T-helper 22 cell (primary cell): ENCODE results near the gene ZCRB1.
"Not testable (repeated sequence)": the region's sequence is repeated elsewhere in the genome, so short reads cannot be mapped to it uniquely, and the experiment has no call there.

Source experiments
- DNase-seq: peaks from one replicate; pipeline ENCODE4 v3.0.0-alpha.2; 2020; ENCODE audit warnings: low read depth

The ZCRB1 gene, protein sequence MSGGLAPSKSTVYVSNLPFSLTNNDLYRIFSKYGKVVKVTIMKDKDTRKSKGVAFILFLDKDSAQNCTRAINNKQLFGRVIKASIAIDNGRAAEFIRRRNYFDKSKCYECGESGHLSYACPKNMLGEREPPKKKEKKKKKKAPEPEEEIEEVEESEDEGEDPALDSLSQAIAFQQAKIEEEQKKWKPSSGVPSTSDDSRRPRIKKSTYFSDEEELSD

GRCh38 chr12:42325653-42326474, at the start of gene ZCRB1, which contains the start of gene PPHLN1:
Gene ZCRB1 (minus strand): TSS chr12:42326094. CDS start chr12:42324102, 1,992 bp downstream.
Gene PPHLN1 (plus strand): TSS chr12:42326167. CDS start chr12:42335903, 9,736 bp downstream.
- peak; percentile 69 for DNase-seq

- no peak for DNase-seq
Measured at GRCh38 chr12:42373669-42374068, 47.8 kb upstream of the ZCRB1 start.

GRCh38 chr12:42372154-42372791, 46.4 kb upstream of the ZCRB1 start:
- no peak for DNase-seq

DNA sequence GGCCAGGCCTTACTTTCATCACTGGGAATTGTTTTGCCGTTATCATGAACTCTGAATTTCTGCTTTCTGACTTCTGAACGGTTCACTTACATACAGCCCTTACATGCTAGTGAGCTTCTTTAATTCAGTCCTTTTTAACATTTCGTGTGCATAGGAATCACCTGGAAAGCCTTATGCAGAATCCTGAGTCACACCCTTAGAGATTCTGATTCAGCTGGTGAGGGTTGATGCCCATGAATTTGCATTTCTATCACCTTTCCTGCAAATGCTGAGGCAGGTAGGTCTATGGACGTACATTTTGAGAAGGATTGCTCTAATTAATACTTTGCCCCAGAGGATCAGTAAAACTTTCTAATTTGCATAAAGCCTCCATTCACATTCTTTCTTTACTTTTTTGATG, 44.1 kb upstream of the ZCRB1 start:
- no peak for DNase-seq

- no peak for DNase-seq
Measured at GRCh38 chr12:42365486-42365885, 39.6 kb upstream of the ZCRB1 start.

DNA sequence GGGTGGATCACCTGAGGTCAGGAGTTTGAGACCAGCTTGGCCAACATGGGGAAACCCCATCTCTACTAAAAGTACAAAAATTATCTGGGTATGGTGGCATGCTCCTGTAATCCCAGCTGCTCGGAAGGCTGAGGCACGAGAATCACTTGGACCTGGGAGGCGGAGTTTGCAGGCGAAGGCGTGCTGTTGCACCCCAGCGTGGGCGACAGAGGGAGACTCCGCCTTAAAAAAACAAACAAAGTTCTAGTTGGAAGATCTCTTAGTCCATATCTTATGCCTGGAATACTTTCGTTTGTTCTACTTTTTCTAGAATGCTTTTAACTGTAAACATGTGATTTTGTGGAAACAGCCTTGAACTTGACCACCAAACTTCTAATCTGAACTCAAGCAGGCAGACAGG, 38.8 kb upstream of the ZCRB1 start:
- no peak for DNase-seq

DNA sequence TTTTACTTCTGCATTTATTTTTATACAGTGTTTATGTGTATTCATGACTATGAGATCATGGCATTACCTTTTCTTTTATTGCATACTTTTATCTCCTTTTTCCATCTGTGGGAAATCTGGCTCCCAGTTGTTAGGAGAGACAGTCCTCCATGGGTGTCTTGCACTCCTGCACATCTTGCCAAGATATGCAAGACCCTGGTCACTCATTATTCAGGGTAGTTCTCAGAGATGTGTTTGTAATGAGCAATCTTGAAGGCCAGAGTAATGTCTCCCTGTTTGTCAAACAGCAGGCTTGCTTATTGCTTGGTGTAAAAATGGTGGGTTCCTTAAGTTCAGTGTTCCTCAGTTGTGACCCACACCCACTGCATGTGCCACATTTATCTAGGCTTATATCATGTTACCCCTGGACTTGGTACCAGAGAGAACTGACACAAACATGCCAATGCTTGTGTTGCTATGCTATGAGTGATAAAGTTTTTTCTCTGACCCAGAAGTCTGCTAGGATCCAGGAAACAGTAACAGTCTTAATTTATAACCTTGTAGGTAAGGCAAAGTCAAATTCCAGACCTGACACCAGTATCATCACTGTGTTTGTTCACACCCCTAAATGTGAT, 36.9 kb upstream of the ZCRB1 start:
- DNase-seq: no peak

DNA sequence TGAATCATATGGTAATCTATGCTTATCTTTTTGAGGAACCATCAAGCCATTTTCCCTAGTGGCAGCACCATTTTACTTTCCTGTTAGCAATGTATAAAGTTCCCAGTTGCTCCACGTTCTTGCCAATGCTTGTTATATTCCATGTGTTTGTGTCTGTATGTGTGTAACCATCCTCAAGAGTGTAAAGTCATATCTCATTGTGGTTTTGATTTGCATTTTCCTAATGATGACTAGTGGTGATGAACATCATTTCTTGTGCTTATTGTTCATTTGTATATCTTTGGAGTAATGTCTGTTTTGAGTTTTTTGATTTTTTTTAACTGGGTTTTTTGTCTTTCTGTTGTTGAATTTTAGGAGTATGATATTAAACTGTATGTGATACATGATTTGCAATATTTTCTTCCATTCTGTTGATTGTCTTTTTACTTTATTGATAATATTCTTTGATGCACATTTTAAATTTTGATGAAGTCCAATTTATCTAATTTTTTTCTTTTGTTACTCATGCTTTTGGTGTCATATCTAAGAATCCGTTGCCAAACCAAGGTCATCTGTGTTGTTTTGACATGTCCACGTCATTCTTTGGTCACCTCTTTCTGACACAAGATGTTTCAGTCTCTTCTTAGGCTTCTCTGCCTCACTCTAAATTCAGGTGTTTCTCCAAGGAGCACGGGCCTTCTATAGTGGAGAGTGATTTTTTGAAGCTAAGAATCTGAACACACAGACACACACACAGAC, 36.2 kb upstream of the ZCRB1 start:
- no peak for DNase-seq

DNA sequence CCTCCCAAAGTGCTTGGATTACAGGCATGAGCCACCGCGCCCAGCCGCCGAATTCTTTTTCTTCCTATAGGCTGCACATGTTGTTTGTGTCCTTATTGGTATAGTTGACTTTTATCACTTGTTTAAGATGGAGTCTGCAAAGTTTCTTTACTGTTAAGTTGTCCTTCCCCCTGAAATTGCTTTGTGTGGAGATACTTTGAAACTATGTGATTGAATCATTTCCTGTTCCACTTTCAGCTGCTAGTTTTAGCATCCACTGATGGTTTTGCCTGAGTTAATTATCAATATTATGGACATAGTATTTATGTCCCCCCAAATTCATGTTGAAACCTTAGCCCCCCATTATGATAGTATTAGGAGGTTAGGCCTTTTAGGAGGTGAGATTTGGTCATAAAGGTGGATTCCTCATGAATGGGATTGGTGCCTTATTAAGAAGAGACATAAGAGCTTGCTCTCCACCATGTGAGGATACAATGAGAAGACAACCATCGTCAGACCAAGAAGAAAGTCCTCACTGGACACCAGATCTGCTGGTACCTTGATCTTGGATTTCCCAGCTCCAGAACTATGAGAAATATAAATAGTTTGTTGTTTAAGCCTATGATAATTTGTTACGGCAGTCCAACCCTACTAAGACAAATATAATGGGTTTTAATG, 35.0 kb upstream of the ZCRB1 start:
- DNase-seq: no peak

GRCh38 chr12:42356344-42356743, 30.4 kb upstream of the ZCRB1 start:
- DNase-seq: no peak

- not testable (repeated sequence) for DNase-seq
Measured at GRCh38 chr12:42350021-42350407, 24.1 kb upstream of the ZCRB1 start.

DNA sequence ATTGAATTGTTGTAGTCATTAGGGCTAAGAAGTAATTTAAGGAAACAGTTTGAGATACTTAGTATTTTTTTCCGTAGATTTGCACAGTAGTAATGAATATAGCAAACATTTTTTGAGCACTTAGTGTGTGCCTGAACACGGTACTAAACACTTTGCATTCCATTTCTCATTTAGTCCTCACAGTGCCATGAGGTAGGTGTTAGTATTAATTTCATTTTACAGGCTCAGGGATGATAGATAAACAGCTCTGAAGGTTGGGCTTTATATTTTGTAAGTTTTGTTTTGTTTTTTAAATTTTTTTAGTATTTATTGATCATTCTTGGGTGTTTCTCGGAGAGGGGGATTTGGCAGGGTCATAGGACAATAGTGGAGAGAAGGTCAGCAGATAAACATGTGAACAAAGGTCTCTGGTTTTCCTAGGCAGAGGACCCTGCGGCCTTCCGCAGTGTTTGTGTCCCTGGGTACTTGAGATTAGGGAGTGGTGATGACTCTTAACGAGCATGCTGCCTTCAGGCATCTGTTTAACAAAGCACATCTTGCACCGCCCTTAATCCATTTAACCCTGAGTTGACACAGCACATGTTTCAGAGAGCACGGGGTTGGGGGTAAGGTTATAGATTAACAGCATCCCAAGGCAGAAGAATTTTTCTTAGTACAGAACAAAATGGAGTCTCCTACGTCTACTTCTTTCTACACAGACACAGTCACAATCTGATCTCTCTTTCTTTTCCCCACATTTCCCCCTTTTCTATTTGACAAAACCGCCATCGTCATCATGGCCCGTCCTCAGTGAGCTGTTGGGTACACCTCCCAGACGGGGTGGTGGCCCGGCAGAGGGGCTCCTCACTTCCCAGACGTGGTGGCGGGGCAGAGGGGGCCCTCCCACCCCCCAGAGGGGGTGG, 23.5 kb upstream of the ZCRB1 start:
- not testable (repeated sequence) for DNase-seq

- DNase-seq: no peak
Measured at GRCh38 chr12:42346403-42347002, 20.6 kb upstream of the ZCRB1 start.

DNA sequence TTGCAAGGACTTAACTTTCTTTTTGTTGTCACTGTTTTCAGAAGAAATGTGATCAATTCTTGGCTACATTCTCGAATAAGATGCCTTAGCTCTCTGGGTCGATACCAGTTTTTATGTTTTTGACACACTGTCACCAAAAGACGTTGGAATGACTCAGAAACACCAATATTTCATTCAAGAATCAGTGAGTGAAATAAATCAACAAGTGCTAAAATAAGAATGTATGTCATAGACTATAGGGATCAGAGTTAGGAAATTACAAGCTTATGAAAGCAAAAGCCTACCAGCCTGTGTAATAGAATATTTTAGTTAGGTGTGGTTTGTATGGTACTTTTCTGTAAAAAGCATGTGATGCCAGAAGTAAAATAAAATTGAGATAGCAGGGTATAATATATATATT, 17.8 kb upstream of the ZCRB1 start:
- no peak for DNase-seq

DNA sequence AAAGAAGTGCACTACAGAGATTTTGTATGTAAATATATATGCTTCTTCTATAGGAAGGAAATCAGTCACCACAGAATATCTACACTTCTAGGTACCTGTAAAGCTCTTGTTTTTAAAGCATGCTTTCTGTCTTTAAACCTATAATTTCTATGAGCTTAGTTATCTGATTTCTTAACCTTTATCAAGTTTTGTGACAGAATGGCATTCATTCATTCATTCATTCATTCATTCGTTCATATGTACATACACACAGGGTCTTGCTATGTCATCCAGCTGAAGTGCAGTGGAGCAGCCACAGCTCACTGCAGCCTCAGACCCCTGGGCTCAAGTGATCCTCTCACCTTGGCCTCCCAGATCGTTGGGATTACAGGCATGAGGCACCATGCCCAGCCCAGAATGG, 16.1 kb upstream of the ZCRB1 start:
- DNase-seq: no peak

- no peak for DNase-seq
Measured at GRCh38 chr12:42338280-42338679, 12.4 kb upstream of the ZCRB1 start.

GRCh38 chr12:42336286-42336685, 10.4 kb upstream of the ZCRB1 start:
- DNase-seq: no peak

DNA sequence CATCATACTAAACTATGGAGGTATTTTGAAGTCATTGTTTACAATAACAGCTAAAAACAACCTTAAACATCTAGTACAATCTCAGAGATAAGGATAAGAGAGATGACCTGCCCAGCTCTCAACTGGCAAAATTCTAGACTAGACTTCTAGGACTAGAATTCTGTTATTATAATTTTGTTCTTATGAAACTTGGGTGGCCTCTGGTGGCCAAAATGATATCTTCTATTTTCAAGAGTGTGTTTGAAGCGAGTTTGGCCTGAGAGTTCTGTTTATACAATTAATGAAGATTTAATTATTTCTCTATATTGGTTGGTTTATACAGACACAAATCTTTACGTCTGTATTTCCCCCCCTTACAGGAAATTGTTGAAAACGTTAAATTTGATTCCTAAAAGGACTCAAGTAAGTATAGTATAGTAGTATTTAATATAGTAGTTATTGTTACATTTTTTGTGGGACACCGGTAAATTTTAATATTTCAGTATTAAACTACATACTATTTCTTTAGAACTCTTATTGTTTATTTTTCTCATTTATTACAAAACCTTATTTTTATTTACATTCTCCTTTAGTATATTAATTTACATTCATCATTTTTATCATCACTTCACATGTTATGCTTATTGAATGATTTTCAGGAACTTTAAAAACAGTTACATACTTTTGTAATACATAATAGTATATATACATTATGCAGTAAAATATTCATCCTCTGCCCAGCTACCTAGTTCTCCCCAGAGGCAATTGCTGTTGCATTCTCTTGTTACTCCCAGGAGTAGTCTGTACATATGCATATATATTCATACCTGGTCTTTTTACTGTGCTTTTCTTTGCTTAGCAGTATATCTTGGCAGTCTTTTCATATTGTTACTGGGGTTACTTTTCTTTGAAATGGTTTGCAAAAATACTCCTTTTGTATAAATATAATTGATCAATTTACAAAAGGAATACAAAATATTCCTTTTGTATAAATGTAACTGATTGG, 6.7 kb upstream of the ZCRB1 start:
- DNase-seq: no peak

- DNase-seq: not testable (repeated sequence)
Measured at GRCh38 chr12:42330097-42330496, 4.2 kb upstream of the ZCRB1 start.
